WTC11 (cell line): ENCODE data around the gene SEMA5B. TPM values are rescaled to one million over a fixed set of nuclear protein-coding genes. Genes with fewer than 3 reads are reported as not detected.

Experiments
- ATAC-seq: fragments of 200-7000 bp; cut with Tn5 transposase; 2 replicates; pipeline ENCODE4 v1.10.0; 2021; ENCODE audit warnings: mild to moderate bottlenecking, moderate library complexity
- CTCF ChIA-PET: fragments of 300-600 bp; sonication (Branson Sonifier 250); formaldehyde crosslinking; loops from one replicate; lab custom pipeline; 2021; ENCODE audit warnings: antibody characterized with exemption; lab: Charles Lee
- POLR2A ChIA-PET: fragments of 350-600 bp; sonication (Branson Sonifier 250); formaldehyde crosslinking; loops from one replicate; lab custom pipeline; 2021; ENCODE audit warnings: antibody characterized with exemption; lab: Charles Lee
- DNase-seq: peaks from one replicate; pipeline ENCODE4 v3.0.0; 2021; ENCODE audit warnings: low spot score
- H3K27ac Mint-ChIP-seq: 2 replicates; pipeline ENCODE4 v1.8.0; 2021; ENCODE audit warnings: mixed read lengths
- H3K27me3 Mint-ChIP-seq: 2 replicates; pipeline ENCODE4 v1.8.0; 2021; ENCODE audit warnings: low read depth, mild to moderate bottlenecking, moderate library complexity, mixed read lengths
- H3K36me3 Mint-ChIP-seq: 2 replicates; pipeline ENCODE4 v1.8.0; 2021; ENCODE audit warnings: mixed read lengths
- H3K4me1 Mint-ChIP-seq: 2 replicates; pipeline ENCODE4 v1.8.0; 2022; ENCODE audit warnings: mixed read lengths
- H3K4me3 Mint-ChIP-seq: 2 replicates; pipeline ENCODE4 v1.8.0; 2021; ENCODE audit warnings: mild to moderate bottlenecking, moderate library complexity, mixed read lengths
- H3K9me3 Mint-ChIP-seq: 2 replicates; pipeline ENCODE4 v1.8.0; 2021; ENCODE audit warnings: mixed read lengths
- ATF1 ChIP-seq: sonication (generic); formaldehyde crosslinking; IDR thresholded peaks from 2 replicates; pipeline ENCODE4 v1.8.1; 2023; ENCODE audit warnings: mild to moderate bottlenecking, moderate library complexity, missing genetic modification reagents
- ATF3 ChIP-seq: sonication (generic); formaldehyde crosslinking; conservative IDR thresholded peaks from 2 replicates; pipeline ENCODE4 v1.8.1; 2022; ENCODE audit warnings: mild to moderate bottlenecking, missing genetic modification reagents
- ESRRA ChIP-seq: sonication (generic); formaldehyde crosslinking; IDR thresholded peaks from 2 replicates; pipeline ENCODE4 v1.8.1; 2022; ENCODE audit warnings: mild to moderate bottlenecking, missing genetic modification reagents, borderline replicate concordance
- ETV6 ChIP-seq: sonication (generic); formaldehyde crosslinking; IDR thresholded peaks from 2 replicates; pipeline ENCODE4 v1.8.1; 2022; ENCODE audit warnings: mild to moderate bottlenecking, missing genetic modification reagents
- FOXP1 ChIP-seq: sonication (generic); formaldehyde crosslinking; IDR thresholded peaks from 2 replicates; pipeline ENCODE4 v1.8.0; 2022; ENCODE audit warnings: missing genetic modification reagents, mild to moderate bottlenecking, moderate library complexity, borderline replicate concordance
- GABPB1 ChIP-seq: sonication (generic); formaldehyde crosslinking; IDR thresholded peaks from 2 replicates; pipeline ENCODE4 v1.8.1; 2023; ENCODE audit warnings: mild to moderate bottlenecking, missing genetic modification reagents
- GTF2I ChIP-seq: fragments of 250-450 bp; sonication (Bioruptor Pico); conservative IDR thresholded peaks from 2 replicates; pipeline ENCODE4 v1.4.0; 2021; ENCODE audit warnings: mild to moderate bottlenecking
- MAX ChIP-seq: sonication (generic); formaldehyde crosslinking; IDR thresholded peaks from 2 replicates; pipeline ENCODE4 v1.8.0; 2022; ENCODE audit warnings: mild to moderate bottlenecking, missing genetic modification reagents
- NFATC4 ChIP-seq: fragments of 250-450 bp; sonication (Bioruptor Pico); IDR thresholded peaks from 2 replicates; pipeline ENCODE4 v1.9.0; 2021; ENCODE audit warnings: mild to moderate bottlenecking
- PREB ChIP-seq: sonication (generic); formaldehyde crosslinking; IDR thresholded peaks from 2 replicates; pipeline ENCODE4 v1.8.1; 2022; ENCODE audit warnings: mild to moderate bottlenecking, missing genetic modification reagents, moderate library complexity, borderline replicate concordance
- SOX15 ChIP-seq: fragments of 250-450 bp; sonication (Bioruptor Pico); IDR thresholded peaks from 2 replicates; pipeline ENCODE4 v1.9.0; 2021; ENCODE audit warnings: mild to moderate bottlenecking
- SP1 ChIP-seq: sonication (generic); formaldehyde crosslinking; conservative IDR thresholded peaks from 2 replicates; pipeline ENCODE4 v1.8.1; 2022; ENCODE audit warnings: missing genetic modification reagents
- ZNF138 ChIP-seq: sonication (generic); formaldehyde crosslinking; conservative IDR thresholded peaks from 2 replicates; pipeline ENCODE4 v1.8.1; 2022; ENCODE audit warnings: mild to moderate bottlenecking, moderate library complexity, missing genetic modification reagents
- ZNF219 ChIP-seq: sonication (generic); formaldehyde crosslinking; IDR thresholded peaks from 2 replicates; pipeline ENCODE4 v1.8.0; 2023; ENCODE audit warnings: missing genetic modification reagents, mild to moderate bottlenecking, borderline replicate concordance
- ZNF423 ChIP-seq: fragments of 250-450 bp; sonication (Bioruptor Pico); IDR thresholded peaks from 2 replicates; pipeline ENCODE4 v2.1.2; 2022; ENCODE audit warnings: mild to moderate bottlenecking, moderate library complexity
- ZNF671 ChIP-seq: fragments of 250-450 bp; sonication (Bioruptor Pico); IDR thresholded peaks from 2 replicates; pipeline ENCODE4 v1.8.0; 2021; ENCODE audit warnings: mild to moderate bottlenecking
- total RNA-seq: library from RNA; stranded (reverse); gene quantifications from 3 replicates; pipeline ENCODE4 v1.2.3, GENCODE V29; 2021
- TF ChIP-seq, protein P1 (sequence below): sonication (generic); formaldehyde crosslinking; IDR thresholded peaks from 2 replicates; pipeline ENCODE4 v1.8.1; 2022; ENCODE audit warnings: mild to moderate bottlenecking, moderate library complexity, missing genetic modification reagents
- TF ChIP-seq, protein P2 (sequence below): fragments of 250-450 bp; sonication (Bioruptor Pico); conservative IDR thresholded peaks from 2 replicates; pipeline ENCODE4 v1.9.0; 2021; ENCODE audit warnings: mild to moderate bottlenecking
- TF ChIP-seq, protein P3 (sequence below): sonication (generic); formaldehyde crosslinking; IDR thresholded peaks from 2 replicates; pipeline ENCODE4 v1.8.1; 2023; ENCODE audit warnings: mild to moderate bottlenecking, moderate library complexity, missing genetic modification reagents
- TF ChIP-seq, protein P4 (sequence below): fragments of 250-450 bp; sonication (Bioruptor Pico); IDR thresholded peaks from 2 replicates; pipeline ENCODE4 v2.1.2; 2022; ENCODE audit warnings: mild to moderate bottlenecking, moderate library complexity
- TF ChIP-seq, protein P5 (sequence below): fragments of 250-450 bp; sonication (Bioruptor Pico); IDR thresholded peaks from 2 replicates; pipeline ENCODE4 v1.9.0; 2021; ENCODE audit warnings: mild to moderate bottlenecking, borderline replicate concordance

SEMA5B gene
- total RNA-seq, 1 experiment from 2014 or later = 20.7 TPM

- ATAC-seq (no peak), DNase-seq (no peak)
- no peak overlapping the region for H3K27ac Mint-ChIP-seq
- no peaks in the 10 kb centered on the region for H3K27me3 Mint-ChIP-seq
- ChIA-PET POLR2A (no interaction called here), CTCF (interaction anchor here (1.0 to 1.7 kb wide), 2 partner anchors 14 to 27 kb away, joined by 3 to 9 read pairs; no protein-coding TSS in a partner anchor)
- H3K4me3 Mint-ChIP-seq = no peak overlapping the region
- no peak for TF ChIP-seq MAX
- TF ChIP-seq, protein P1, sequence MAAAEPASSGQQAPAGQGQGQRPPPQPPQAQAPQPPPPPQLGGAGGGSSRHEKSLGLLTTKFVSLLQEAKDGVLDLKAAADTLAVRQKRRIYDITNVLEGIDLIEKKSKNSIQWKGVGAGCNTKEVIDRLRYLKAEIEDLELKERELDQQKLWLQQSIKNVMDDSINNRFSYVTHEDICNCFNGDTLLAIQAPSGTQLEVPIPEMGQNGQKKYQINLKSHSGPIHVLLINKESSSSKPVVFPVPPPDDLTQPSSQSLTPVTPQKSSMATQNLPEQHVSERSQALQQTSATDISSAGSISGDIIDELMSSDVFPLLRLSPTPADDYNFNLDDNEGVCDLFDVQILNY = no peak
- TF ChIP-seq SP1 = no peak
- TF ChIP-seq GABPB1 (CRISPR knock-in tag) = no peak
- TF ChIP-seq NFATC4 (CRISPR knock-in tag) = no peak
- TF ChIP-seq PREB (CRISPR knock-in tag) = no peak
- TF ChIP-seq, protein P2, sequence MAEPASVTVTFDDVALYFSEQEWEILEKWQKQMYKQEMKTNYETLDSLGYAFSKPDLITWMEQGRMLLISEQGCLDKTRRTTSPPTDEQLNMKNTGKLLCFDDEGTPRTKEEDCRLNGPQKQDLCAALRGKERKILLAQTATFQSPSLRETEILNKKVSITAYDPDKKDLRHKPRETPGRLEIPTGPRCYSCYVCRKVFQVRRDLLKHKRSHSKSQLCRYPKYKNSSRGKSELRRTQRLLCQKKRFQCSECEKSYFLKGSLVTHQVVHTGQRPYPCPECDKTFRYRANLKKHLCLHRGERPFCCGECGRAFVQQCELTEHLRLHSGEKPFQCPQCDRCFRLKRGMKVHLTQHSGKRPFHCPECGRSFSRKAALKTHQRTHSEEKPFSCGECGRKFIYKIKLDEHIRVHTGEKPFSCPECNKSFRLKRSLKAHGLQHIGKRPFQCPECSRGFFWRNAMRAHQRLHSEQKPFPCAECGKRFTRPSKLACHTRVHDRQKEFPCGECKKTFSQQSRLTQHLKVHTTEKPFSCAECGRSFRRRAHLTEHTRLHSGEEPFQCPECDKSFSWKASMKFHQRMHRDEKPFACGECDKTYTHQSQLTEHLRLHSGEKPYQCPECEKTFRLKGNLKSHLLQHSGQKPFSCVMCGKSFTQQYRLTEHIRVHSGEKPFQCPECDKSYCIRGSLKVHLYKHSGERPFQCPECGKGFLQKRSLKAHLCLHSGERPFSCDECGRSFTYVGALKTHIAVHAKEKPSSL = no peak
- no peaks in the 10 kb centered on the region for H3K9me3 Mint-ChIP-seq
- no peaks in the 10 kb centered on the region for H3K36me3 Mint-ChIP-seq
- H3K4me1 Mint-ChIP-seq = no peaks in the 10 kb centered on the region
Measured at GRCh38 chr3:122929188-122930062, 98.1 kb downstream of the SEMA5B start.

GRCh38 chr3:122928396-122929187 is 99.0 kb downstream of the SEMA5B start:
- no peaks in the 10 kb centered on the region for H3K36me3 Mint-ChIP-seq
- CTCF ChIA-PET = interaction anchor here (1.0 to 2.7 kb wide), 3 partner anchors 14 to 174 kb away, joined by 3 to 9 read pairs (median 8); no protein-coding TSS in a partner anchor
- TF ChIP-seq ZNF138 (CRISPR knock-in tag) = no peak
- TF ChIP-seq, protein P3, sequence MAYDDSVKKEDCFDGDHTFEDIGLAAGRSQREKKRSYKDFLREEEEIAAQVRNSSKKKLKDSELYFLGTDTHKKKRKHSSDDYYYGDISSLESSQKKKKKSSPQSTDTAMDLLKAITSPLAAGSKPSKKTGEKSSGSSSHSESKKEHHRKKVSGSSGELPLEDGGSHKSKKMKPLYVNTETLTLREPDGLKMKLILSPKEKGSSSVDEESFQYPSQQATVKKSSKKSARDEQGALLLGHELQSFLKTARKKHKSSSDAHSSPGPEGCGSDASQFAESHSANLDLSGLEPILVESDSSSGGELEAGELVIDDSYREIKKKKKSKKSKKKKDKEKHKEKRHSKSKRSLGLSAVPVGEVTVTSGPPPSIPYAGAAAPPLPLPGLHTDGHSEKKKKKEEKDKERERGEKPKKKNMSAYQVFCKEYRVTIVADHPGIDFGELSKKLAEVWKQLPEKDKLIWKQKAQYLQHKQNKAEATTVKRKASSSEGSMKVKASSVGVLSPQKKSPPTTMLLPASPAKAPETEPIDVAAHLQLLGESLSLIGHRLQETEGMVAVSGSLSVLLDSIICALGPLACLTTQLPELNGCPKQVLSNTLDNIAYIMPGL (CRISPR knock-in tag) = no peak
- TF ChIP-seq FOXP1 (CRISPR knock-in tag) = no peak
- no peak for TF ChIP-seq ZNF671 (CRISPR knock-in tag)
- TF ChIP-seq ZNF423 (CRISPR knock-in tag) = no peak
- TF ChIP-seq GTF2I (CRISPR knock-in tag) = no peak
- TF ChIP-seq, protein P4, sequence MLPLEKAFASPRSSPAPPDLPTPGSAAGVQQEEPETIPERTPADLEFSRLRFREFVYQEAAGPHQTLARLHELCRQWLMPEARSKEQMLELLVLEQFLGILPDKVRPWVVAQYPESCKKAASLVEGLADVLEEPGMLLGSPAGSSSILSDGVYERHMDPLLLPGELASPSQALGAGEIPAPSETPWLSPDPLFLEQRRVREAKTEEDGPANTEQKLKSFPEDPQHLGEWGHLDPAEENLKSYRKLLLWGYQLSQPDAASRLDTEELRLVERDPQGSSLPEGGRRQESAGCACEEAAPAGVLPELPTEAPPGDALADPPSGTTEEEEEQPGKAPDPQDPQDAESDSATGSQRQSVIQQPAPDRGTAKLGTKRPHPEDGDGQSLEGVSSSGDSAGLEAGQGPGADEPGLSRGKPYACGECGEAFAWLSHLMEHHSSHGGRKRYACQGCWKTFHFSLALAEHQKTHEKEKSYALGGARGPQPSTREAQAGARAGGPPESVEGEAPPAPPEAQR = no peak
- no peak for TF ChIP-seq ETV6
- no peak for TF ChIP-seq ZNF219 (CRISPR knock-in tag)
- TF ChIP-seq ESRRA (CRISPR knock-in tag) = no peak
- TF ChIP-seq ATF1 (CRISPR knock-in tag) = no peak
- no peak for TF ChIP-seq SOX15 (CRISPR knock-in tag)
- TF ChIP-seq, protein P5, sequence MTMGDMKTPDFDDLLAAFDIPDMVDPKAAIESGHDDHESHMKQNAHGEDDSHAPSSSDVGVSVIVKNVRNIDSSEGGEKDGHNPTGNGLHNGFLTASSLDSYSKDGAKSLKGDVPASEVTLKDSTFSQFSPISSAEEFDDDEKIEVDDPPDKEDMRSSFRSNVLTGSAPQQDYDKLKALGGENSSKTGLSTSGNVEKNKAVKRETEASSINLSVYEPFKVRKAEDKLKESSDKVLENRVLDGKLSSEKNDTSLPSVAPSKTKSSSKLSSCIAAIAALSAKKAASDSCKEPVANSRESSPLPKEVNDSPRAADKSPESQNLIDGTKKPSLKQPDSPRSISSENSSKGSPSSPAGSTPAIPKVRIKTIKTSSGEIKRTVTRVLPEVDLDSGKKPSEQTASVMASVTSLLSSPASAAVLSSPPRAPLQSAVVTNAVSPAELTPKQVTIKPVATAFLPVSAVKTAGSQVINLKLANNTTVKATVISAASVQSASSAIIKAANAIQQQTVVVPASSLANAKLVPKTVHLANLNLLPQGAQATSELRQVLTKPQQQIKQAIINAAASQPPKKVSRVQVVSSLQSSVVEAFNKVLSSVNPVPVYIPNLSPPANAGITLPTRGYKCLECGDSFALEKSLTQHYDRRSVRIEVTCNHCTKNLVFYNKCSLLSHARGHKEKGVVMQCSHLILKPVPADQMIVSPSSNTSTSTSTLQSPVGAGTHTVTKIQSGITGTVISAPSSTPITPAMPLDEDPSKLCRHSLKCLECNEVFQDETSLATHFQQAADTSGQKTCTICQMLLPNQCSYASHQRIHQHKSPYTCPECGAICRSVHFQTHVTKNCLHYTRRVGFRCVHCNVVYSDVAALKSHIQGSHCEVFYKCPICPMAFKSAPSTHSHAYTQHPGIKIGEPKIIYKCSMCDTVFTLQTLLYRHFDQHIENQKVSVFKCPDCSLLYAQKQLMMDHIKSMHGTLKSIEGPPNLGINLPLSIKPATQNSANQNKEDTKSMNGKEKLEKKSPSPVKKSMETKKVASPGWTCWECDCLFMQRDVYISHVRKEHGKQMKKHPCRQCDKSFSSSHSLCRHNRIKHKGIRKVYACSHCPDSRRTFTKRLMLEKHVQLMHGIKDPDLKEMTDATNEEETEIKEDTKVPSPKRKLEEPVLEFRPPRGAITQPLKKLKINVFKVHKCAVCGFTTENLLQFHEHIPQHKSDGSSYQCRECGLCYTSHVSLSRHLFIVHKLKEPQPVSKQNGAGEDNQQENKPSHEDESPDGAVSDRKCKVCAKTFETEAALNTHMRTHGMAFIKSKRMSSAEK (CRISPR knock-in tag) = no peak
- TF ChIP-seq ATF3 = no peak

More at GRCh38 chr3:122928396-122929187, 99.0 kb downstream of the SEMA5B start:
- ATAC-seq (no peak), DNase-seq (no peak)
- H3K27me3 Mint-ChIP-seq = no peaks in the 10 kb centered on the region
- POLR2A ChIA-PET = no interaction called here
- H3K27ac Mint-ChIP-seq = no peak overlapping the region
- no peak overlapping the region for H3K4me3 Mint-ChIP-seq
- H3K9me3 Mint-ChIP-seq = no peaks in the 10 kb centered on the region
- H3K4me1 Mint-ChIP-seq = no peaks in the 10 kb centered on the region
